ENCODE results near the gene ERP29.
"Not testable (repeated sequence)": the region's sequence is repeated elsewhere in the genome, so short reads cannot be mapped to it uniquely, and the experiment has no call there.

The ERP29 gene

GRCh38 chr12:112012775-112013600 is at the start of gene ERP29, which contains the start of gene TMEM116:
Gene ERP29 (plus strand): TSS chr12:112013426. CDS start chr12:112013466, 40 bp downstream.
Gene TMEM116 (minus strand): TSS chr12:112013165. CDS start chr12:112005270, 7,895 bp downstream.
- peak; percentile 100 for DNase-seq (ENCODE audit: low read depth)

- DNase-seq (ENCODE audit: low read depth): no peak
Observed at GRCh38 chr12:111964935-111965334, 48.3 kb upstream of the ERP29 start.

DNA sequence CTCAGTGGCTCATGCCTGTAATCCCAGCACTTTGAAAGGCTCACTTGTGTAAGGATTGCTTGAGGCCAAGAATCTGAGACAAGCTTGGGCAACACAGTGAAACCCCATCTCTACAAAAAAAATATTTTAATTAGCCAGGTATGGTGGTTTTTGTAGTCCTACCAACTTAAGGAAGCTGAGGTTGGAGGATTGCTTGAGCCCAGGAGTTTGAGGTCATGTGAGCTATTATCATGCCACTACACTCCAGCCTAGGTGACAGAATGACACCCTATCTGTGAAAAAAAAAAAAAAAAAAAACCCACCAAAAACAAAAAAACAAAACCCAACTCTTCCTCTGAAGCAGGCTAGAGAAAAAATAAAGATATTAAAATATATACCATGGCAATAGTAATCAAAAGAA is 41.4 kb upstream of the ERP29 start:
- no peak for DNase-seq (ENCODE audit: low read depth)

DNA sequence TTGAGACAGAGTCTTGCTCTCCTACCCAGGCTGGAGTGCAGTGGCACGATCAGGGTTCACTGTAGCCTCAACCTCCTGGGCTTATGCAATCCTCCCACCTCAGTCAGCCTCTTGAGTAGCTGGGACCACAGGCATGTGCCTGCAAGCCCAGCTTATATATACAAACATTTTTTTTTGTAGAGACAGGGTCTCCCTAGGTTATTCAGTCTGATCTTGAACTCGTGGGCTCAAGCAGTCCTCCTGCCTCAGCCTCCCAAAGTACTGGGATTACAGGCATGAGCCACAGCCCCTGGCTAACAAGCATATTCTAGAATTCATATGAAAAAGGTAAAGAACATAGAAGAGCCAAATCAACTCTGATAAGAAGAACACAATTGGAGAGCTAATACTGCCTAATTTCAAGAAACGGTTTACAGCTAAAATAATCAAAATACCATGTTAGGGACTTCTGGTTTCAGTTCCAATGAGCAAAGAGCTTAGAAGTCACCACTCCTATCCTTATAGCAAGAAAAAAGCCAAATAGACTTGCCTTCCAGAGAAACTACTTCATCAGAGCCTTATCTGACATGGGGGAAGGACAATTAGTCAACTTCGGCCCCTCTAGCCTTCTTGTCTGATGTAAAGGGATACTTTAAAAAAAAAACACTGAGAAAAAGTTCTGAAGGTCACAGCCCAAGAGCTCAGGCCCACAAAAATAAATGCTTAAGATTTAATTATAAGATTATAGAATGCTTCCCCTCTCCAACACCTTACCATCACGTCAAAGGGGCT is 37.9 kb upstream of the ERP29 start:
- no peak for DNase-seq (ENCODE audit: low read depth)

GRCh38 chr12:111976291-111976690 is 36.9 kb upstream of the ERP29 start:
- DNase-seq (ENCODE audit: low read depth): no peak

GRCh38 chr12:111976860-111977259 is 36.4 kb upstream of the ERP29 start:
- DNase-seq (ENCODE audit: low read depth): no peak

DNA sequence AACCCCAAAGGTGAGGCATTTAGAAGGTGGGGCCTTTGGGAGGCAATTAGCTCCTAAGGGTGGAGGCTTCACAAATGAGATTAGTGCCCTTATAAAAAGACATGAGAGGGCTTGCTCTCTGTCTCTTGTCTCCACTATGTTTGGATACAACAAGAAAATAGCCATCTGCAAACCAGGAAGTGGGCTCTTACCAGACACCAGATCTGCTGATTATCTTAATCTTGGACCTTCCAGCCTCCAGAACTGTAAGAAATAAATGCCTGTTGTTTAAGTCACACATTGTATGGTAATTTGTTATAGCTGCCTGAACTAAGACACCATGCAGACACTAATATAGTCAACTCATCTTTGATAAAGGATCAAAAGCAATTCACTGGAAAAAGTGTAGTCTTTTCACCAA is 34.7 kb upstream of the ERP29 start:
- DNase-seq (ENCODE audit: low read depth): no peak

GRCh38 chr12:111980598-111980997 is 32.6 kb upstream of the ERP29 start:
- DNase-seq (ENCODE audit: low read depth): no peak

- no peak for DNase-seq (ENCODE audit: low read depth)
Observed at GRCh38 chr12:111981987-111982386, 31.2 kb upstream of the ERP29 start.

DNA sequence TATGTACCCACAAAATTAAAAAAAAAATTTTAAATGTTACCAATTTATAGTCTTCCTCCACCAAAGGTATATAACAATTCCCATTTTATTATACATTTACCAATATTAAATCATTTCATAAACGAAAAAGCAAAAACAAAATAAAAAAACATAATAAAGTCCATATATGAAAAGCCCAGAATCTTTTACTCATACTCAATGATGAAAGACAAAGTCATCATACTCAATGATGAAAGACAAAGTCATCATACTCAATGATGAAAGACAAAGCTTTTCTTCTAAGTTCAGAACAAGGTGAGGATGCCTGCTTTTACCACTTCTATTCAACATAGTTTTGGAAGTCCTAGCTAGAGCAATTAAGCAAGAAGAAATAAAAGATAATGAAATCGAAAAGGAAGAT is 28.4 kb upstream of the ERP29 start:
- no peak for DNase-seq (ENCODE audit: low read depth)

GRCh38 chr12:111991535-111991934 is 21.7 kb upstream of the ERP29 start:
- no peak for DNase-seq (ENCODE audit: low read depth)

GRCh38 chr12:111991946-111992345 is 21.3 kb upstream of the ERP29 start:
- no peak for DNase-seq (ENCODE audit: low read depth)

DNA sequence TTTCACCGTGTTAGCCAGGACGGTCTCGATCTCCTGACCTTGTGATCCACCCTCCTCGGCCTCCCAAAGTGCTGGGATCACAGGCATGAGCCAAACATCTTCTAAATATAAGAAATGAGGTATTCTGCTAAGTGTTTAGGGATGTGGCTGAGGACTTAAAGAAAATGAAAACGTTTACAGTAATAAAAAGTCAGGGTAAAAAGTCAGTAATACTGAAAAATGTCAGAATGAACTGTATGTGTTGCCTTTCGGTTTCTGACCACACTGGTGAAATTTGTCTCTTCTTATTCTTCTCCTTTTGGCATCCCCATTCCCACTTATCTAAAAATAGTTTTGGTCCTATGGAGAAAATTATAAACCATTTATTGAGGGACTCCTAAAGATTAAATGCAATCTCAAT is 20.8 kb upstream of the ERP29 start:
- no peak for DNase-seq (ENCODE audit: low read depth)

- DNase-seq (ENCODE audit: low read depth): no peak
Observed at GRCh38 chr12:111993292-111994150, 19.7 kb upstream of the ERP29 start.

- DNase-seq (ENCODE audit: low read depth): not testable (repeated sequence)
Observed at GRCh38 chr12:111994211-111995111, 18.8 kb upstream of the ERP29 start.

DNA sequence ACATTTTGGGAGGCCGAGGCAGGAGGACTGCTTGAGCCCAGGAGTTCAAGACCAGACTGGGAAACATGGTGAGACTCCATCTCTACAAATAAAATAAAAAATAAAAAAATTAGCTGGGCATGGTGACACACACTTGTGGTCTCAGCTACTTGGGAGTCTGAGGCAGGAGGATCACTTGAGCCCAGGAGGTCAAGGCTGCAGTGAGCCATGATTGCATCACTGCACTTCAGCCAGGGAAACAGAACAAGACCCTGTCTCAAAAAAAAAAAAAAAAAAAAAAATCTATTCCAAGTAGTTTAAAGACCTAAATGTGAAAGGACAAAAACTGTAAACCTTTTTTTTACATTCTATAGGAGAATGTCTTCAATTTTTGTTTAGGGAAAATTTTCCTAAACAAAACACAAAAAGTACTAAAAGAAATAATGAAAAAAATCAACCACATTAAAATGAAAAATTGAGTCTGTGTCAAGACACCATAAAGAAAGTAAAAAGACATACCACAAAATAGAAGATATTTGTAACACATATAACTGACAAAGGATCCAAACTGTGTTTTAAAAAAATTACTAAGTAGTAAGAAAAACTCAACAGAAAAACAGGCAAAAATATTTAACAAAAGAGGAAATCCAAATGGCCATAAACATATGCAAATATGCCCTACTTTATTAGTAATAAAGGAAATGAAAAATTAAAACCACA is 17.3 kb upstream of the ERP29 start:
- no peak for DNase-seq (ENCODE audit: low read depth)

GRCh38 chr12:111997300-111997699 is 15.9 kb upstream of the ERP29 start:
- no peak for DNase-seq (ENCODE audit: low read depth)

GRCh38 chr12:111998015-111998414 is 15.2 kb upstream of the ERP29 start:
- DNase-seq (ENCODE audit: low read depth): no peak

DNA sequence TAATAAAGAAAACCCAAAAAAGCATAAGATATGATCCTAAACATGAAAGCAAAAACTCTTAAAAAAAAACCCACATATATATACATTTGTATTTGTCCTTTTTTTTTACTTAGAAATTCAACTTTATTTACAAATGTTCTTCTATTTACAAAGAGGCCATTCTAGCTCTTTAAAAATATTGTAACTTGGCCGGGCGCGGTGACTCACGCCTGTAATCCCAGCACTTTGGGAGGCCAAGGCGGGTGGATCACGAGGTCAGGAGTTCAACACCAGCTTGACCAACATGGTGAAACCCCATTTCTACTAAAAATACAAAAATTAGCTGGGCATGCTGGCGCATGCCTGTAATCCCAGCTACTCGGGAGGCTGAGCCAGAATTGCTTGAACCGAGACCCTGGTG is 14.1 kb upstream of the ERP29 start:
- DNase-seq (ENCODE audit: low read depth): not testable (repeated sequence)

GRCh38 chr12:112000820-112001219 is 12.4 kb upstream of the ERP29 start:
- DNase-seq (ENCODE audit: low read depth): no peak

DNA sequence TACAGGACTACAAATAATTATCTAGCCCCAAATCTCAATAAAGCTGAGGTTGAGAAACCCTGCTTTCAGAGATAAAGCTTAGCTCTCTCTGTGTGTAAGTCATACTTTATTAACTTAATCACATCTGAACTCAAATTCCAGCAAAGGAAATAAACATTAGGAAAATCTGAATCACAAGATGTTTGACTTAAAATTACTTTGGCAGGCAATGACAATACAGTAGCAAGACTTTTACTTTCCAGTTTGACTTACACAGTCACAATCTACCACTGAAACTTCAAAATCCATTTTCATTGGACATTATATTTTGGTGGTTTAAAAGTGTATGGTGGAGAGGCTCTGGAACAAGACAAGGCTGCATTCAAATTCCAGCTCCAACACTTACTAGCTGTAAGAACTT is 11.7 kb upstream of the ERP29 start:
- no peak for DNase-seq (ENCODE audit: low read depth)
